ENCODE data around the gene KXD1.
"Not testable (repeated sequence)": the region's sequence is repeated elsewhere in the genome, so short reads cannot be mapped to it uniquely, and the experiment has no call there.

KXD1 gene

GRCh38 chr19:18557411-18558201 is at the start of gene KXD1:
Gene KXD1 (plus strand): TSS chr19:18557870. CDS start chr19:18562057, 4,187 bp downstream.
- peak; percentile 97 for DNase-seq (ENCODE audit: low read depth)

GRCh38 chr19:18508585-18508984 is 49.1 kb upstream of the KXD1 start:
- DNase-seq (ENCODE audit: low read depth): no peak

- no peak for DNase-seq (ENCODE audit: low read depth)
Observed at GRCh38 chr19:18510216-18510615, 47.5 kb upstream of the KXD1 start.

DNA sequence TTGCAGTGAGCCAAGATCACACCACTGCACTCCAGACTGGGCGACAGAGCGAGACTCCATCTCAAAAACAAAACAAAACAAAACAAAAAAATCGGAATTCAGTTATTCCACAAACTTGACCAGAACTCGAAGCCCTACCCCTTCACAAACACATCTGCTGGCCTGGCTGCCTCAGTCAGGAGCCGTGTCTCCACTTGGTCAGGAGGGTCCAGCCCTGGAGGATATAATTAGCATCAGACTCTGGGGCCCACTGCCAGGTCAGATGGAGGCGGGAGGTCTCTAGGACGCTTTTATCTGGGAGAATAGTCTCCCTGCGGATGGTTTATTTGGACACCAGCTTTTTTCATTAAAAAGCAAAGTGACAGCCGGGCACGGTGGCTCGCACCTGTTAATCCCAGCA is 43.8 kb upstream of the KXD1 start:
- no peak for DNase-seq (ENCODE audit: low read depth)

DNA sequence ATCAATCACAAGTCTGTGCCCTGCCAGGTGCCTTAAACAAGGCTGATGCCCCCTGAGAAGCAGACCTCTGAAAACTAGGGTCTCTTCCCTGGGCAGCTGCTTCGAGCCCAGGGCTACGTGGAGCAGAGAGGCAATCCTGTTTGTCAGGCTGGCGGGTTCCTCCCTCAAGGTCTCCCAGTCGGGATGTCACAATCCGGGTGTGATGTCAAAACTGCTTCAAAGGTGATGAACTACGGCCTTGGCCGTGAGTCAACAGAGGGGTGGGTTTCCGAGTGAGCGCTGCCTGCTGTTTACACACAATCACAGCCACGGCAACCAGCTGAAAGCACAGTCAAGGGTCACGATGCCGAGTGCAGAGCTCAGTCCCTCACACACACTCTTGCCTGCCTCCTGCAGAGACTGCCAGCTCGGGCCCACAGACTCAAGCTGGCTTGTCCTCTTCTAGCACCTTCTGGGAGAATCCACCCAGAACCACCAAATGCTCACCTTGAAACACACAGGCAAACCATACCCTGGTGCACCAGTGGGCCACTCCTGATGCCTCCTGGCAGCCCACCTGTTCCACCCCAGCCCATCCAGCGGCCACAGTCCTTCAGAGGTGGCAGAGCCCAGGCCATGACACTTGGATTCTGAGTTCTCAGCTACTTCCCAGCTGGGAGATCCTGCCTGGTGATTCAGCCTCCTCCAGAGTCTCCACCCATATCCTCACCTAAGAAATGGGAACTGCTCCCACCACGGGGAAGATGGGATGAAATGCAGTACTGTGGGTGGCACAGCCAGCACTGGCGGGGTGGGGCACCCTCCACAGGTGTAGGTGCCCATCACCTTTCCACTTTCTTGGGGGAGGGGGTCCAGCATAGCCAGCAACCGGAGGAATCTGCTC is 42.6 kb upstream of the KXD1 start:
- no peak for DNase-seq (ENCODE audit: low read depth)

DNA sequence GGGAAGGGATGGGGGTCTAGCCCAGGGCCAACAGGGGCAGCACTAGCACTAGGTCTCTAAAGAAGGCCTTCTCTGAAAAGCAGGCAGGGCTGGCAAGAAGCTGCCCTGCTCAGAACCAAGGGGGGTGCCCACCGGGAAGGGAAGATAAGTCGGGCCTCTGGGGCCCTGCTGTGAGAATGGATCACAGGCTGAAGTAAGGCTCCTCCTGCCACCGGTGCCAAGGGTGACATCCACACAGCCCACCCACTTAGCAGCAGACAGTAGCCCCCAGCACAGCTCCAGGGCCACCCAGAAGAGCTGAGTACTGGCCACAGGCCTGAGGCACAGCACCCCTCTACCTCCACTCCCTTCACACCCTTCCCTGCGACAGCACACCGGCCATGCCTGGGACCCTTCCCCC is 41.7 kb upstream of the KXD1 start:
- no peak for DNase-seq (ENCODE audit: low read depth)

GRCh38 chr19:18517606-18518005 is 40.1 kb upstream of the KXD1 start:
- DNase-seq (ENCODE audit: low read depth): no peak

- no peak for DNase-seq (ENCODE audit: low read depth)
Observed at GRCh38 chr19:18518639-18519038, 39.0 kb upstream of the KXD1 start.

DNA sequence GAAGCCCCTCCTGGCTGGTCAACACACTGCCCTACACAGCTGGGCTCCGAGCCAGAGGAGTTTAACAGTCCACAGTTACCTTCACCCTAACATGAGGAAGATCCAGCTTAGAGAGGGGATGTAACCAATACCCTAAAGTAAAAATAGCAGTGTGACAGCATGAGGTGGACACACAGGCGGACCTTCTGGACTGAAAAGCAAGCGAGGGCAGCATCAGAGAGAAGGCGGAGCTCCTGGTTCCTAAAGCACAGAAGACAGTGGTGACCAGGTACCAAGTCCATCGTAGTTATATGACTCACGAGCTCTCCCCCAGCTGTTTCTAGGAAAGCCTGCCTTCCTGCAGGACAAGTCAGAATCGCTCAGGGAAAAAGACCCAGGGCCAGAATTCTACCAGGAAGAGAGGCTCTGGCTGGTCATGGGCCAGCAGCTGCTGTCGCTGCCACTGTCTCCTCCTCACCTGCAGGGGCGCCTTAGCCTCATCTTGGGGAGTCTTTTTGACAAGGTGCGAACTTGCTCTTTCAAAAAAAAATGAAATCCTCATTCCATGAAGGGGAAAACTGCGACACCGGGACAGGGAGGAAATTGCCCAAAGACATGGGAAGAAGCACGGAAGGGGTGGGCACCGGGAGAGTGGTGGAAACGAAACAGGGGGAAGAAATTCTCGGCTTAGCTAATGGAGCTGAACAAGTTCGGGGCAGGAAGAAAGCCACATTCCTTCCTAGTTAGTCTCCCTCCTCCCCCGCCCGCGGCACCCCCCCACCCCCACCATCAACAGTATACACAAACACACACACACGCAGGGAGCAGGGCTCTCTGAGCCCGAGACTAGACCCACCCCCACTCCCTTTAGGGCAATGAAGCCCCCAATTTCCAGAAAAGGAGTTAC is 37.5 kb upstream of the KXD1 start:
- no peak for DNase-seq (ENCODE audit: low read depth)

DNA sequence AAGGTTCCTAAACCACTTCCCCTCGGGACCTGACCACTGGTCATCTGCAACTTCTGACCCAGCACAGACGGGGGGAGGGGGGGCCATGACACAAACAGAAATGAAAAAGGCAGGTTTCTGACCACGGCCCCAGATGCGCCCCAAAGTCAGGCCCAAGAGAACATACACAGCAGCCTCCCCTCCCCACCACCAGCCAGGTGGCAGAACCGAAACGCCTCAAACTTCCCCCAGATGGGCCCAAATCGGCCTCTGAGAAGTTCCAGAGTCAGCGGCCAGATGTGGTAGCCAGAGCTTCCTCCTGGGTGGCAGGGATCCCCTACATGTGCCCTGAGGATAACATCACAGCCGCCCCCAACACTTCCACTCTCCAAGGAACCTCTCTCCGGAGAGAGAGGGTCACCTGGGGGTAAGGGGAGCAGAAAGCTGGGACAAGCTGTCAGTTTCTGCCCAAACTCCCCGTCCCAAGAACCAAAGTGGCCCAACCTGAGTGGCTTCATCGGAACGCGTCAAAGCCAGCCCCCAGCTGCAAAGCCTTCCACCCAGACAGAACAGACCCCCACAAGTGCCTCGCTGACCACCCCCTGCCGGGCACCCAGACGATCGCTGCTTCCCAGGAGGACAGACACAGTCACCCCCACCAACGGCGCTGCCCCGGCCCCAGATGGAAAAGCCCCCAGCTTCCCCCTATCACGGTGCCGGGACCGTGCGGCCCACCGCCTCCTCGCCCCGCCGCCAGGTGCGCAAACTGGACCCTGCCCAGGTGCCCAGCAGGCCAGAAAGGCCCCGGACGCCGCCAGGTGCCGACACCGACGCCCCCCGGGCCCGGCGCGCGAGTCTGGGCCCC is 36.6 kb upstream of the KXD1 start:
- no peak for DNase-seq (ENCODE audit: low read depth)

- DNase-seq (ENCODE audit: low read depth): no peak
Observed at GRCh38 chr19:18521692-18522123, 36.0 kb upstream of the KXD1 start, which contains the start of gene ELL. Gene ELL (minus strand): TSS chr19:18522070. CDS start chr19:18522055, 15 bp downstream.

DNA sequence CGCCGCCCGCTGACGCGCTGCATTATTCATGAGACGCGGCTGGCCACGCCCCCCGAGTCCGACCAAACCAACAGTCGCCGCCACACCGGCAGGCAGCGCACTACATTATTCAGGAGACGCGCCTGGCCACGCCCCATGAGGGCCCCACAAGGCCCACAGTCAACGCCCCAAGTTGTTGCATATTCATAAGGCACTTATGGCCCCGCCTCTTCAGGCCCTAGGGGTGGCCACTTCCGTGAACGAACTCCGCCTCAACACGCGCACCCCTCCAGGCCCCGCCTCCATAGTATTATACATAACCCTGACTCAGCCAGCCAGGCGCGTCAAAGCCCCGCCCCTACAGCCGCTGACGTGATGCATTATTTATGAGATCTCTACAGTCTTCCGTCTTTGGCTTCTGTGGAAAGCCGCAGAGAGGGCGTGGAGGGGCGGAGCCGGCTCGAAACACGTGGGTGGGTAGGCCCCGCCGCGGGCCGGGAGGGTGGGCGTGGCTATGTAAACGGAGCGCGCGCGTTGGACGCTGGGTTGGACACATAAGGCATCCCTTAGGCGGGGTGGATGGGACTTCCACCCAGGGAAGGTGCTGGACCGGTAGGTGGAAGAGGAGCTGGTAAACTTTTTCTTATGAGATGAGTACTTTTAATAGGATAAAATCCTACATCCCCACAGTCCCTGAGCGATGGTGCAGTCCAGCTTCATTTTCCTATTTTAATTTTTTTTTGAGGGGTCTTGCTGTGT is 35.4 kb upstream of the KXD1 start:
- peak; percentile 100 for DNase-seq (ENCODE audit: low read depth)

DNA sequence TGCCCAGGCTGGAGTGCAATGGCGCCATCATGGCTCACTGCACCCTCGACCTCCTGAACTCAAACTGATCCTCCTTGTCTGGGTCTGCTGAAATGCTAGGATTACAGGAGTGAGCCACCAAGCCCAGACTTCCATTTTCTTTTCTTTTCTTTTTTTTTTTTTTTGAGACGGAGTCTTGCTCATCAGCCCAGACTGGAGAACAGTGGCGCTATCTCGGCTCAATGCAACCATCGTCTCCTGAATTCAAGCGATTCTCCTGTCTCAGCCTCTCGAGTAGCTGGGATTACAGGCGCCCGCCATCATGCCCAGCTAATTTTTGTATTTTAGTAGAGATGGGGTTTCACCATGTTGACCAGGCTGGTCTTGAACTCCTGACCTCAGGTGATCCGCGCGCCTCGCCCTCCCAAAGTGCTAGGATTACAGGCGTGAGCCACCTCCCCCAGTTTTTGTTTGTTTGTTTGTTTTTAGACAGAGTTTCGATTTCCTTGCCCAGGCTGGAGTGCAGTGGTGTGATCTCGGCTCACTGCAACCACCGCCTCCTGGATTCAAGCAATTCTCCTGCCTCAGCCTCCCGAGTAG is 34.7 kb upstream of the KXD1 start:
- not testable (repeated sequence) for DNase-seq (ENCODE audit: low read depth)

GRCh38 chr19:18523841-18524240 is 33.8 kb upstream of the KXD1 start:
- no peak for DNase-seq (ENCODE audit: low read depth)

DNA sequence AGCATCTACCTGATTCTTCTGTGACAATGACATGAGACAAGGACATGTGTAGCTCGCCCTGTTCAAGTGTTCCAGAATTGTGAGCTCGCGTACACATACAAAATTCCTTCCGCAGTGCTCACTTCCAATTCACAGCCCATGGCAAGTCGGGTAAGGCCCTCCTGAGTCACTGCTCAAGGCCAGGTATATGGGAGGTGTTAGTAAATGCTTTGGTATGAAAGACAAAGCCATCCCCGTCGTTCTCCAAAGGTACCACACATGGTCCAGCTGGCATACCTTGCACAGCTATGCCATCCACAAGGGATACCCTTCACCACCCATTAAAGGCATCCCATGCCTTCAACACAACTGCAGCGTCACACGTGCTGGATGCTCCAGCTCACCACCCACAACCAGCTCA is 31.4 kb upstream of the KXD1 start:
- no peak for DNase-seq (ENCODE audit: low read depth)

- no peak for DNase-seq (ENCODE audit: low read depth)
Observed at GRCh38 chr19:18529782-18530181, 27.9 kb upstream of the KXD1 start.

DNA sequence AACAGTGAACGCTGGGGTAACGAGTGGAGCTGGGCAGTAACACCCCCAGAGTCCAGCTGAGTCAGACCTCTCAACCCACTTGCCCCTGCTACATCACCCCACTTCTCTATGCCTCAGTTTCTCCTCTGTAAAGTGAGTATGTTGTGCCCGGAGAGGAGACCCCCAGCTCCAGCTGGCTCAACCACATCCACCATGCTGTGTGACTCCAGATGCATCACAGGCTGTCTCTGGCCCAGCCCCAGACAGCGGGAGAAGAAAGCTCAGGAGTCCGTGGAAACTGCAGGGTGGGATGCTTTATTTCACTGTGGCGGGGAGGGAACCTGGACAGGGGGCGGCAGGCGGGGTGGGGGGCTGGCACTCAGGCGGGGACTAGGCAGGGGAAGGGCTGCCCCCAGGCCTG is 26.2 kb upstream of the KXD1 start:
- DNase-seq (ENCODE audit: low read depth): no peak

DNA sequence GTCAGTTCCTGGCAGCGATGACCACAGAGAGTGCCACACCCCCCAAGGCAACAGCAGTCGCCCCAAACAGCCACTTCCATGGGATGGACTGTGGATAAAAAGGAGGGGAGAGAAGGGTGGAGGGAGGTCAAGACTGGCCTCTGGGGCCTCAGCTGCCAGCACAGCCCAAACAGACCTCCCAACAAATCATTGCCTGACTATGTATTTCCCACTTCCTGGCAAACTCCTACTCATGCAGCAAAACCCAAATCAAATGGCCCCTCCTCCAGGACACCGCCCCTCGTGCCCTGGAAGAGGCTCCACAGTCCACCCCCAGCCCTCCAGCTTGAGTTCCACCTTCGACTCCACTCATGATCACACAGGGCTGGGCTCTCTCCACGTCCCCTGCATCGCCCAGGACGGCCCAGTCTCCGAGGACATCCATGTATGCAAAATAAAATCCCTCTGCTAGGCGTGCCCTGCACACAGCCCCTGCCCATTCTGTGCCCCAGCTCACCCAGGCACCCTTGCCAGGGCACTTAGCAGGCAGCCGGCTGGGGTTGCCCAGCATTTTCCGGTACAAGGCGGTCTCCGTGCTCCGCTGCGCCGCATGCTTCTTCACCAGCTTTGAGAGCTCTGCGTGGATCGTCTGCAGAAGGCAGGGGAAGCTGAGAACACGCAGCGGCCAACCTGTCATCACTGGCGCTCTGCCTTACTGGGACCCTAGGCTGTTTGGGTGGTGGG is 25.3 kb upstream of the KXD1 start:
- no peak for DNase-seq (ENCODE audit: low read depth)

GRCh38 chr19:18533058-18533457 is 24.6 kb upstream of the KXD1 start:
- DNase-seq (ENCODE audit: low read depth): no peak

Measured in stimulated activated CD8-positive, alpha-beta memory T cell treated with anti-CD3 and anti-CD28 coated beads, Interleukin-12 subunit alpha, Interleukin-12 subunit beta, amount 100 ng/mL, for 1 hour (primary cell).